SU-DHL-6 (cell line): Measurements from ENCODE around the gene CNTN1.

ENCODE experiments used
- H2AFZ ChIP-seq: fragments of 200-600 bp; sonication (generic); 2 replicates; pipeline ENCODE4 v1.6.1; 2014; ENCODE audit warnings: low read depth, mild to moderate bottlenecking, moderate library complexity, mixed read lengths, antibody characterized with exemption, low read length; ENCODE audit not compliant: severe bottlenecking
- H3F3A ChIP-seq: fragments of 200-600 bp; shearing (Covaris generic); 2 replicates; pipeline ENCODE4 v1.6.0; 2016; ENCODE audit warnings: antibody characterized with exemption, mild to moderate bottlenecking; ENCODE audit not compliant: insufficient read depth
- H3K27ac ChIP-seq: fragments of 200-600 bp; sonication (generic); 2 replicates; pipeline ENCODE4 v1.5.1; 2016; ENCODE audit warnings: low read depth, mild to moderate bottlenecking, low read length, moderate library complexity, mixed read lengths
- H3K27me3 ChIP-seq: fragments of 200-600 bp; sonication (generic), shearing (Covaris generic); 2 replicates; pipeline ENCODE4 v1.6.0; 2014; ENCODE audit warnings: mild to moderate bottlenecking, low read length
- H3K36me3 ChIP-seq: fragments of 200-600 bp; sonication (generic); 2 replicates; pipeline ENCODE4 v1.6.1; 2014; ENCODE audit warnings: mild to moderate bottlenecking, low read length, mixed read lengths
- H3K4me2 ChIP-seq: fragments of 300-600, 200-600 bp; shearing (Covaris generic), sonication (generic); 2 replicates; pipeline ENCODE4 v1.6.0; 2014; ENCODE audit warnings: low read length, low read depth, mild to moderate bottlenecking; ENCODE audit not compliant: poor library complexity, severe bottlenecking
- H3K4me3 ChIP-seq: fragments of 200-600 bp; sonication (generic); 2 replicates; pipeline ENCODE4 v1.5.1; 2014; ENCODE audit warnings: antibody characterized with exemption, low read length, mild to moderate bottlenecking, mixed read lengths; ENCODE audit not compliant: insufficient read depth, poor library complexity, severe bottlenecking
- H3K79me2 ChIP-seq: fragments of 200-600 bp; sonication (generic); 2 replicates; pipeline ENCODE4 v1.6.1; 2014; ENCODE audit warnings: mild to moderate bottlenecking, low read length, moderate library complexity; ENCODE audit not compliant: insufficient read depth
- H3K9ac ChIP-seq: fragments of 200-600 bp; sonication (generic); 2 replicates; pipeline ENCODE4 v1.7.0; 2014; ENCODE audit warnings: mild to moderate bottlenecking, low read length
- H3K9me2 ChIP-seq: fragments of 200-600 bp; sonication (generic); replicated peaks from 2 replicates; pipeline ENCODE4 v1.6.1; 2014; ENCODE audit warnings: low read length; ENCODE audit not compliant: insufficient read depth
- H3K9me3 ChIP-seq: fragments of 200-600 bp; sonication (generic); 2 replicates; pipeline ENCODE4 v1.6.1; 2014; ENCODE audit warnings: low read length, mixed read lengths; ENCODE audit not compliant: insufficient read depth
- H4K20me1 ChIP-seq: fragments of 200-600 bp; sonication (generic); 2 replicates; pipeline ENCODE4 v1.6.1; 2014; ENCODE audit warnings: low read depth, mild to moderate bottlenecking, antibody characterized with exemption, low read length, moderate library complexity, mixed read lengths
- EZH2phosphoT487 ChIP-seq: fragments of 200-600 bp; sonication (generic), shearing (Covaris generic); conservative IDR thresholded peaks from 2 replicates; pipeline ENCODE4 v1.6.1; 2018; ENCODE audit warnings: mild to moderate bottlenecking, antibody characterized with exemption, low read length, moderate library complexity, mixed read lengths
- TF ChIP-seq, protein P1 (sequence below): fragments of 200-600 bp; sonication (generic); IDR thresholded peaks from one replicate; pipeline ENCODE4 v1.5.1; 2017; ENCODE audit warnings: antibody characterized with exemption, mild to moderate bottlenecking, low read length, moderate library complexity; ENCODE audit not compliant: insufficient read depth, poor library complexity, severe bottlenecking

The CNTN1 gene

GRCh38 chr12:41049033-41049432 lies 356.8 kb downstream of the CNTN1 start:
- Histone ChIP-seq H2AFZ (no peak overlapping the region), H3K9ac (no peak overlapping the region), H3K79me2 (no peaks in the 10 kb centered on the region), H4K20me1 (no peaks in the 10 kb centered on the region), H3F3A (no peaks in the 10 kb centered on the region), H3K27ac (no peak overlapping the region), H3K36me3 (no peaks in the 10 kb centered on the region), H3K9me2 (no peaks in the 10 kb centered on the region), H3K4me2 (no peak overlapping the region), H3K9me3 (no peaks in the 10 kb centered on the region), H3K27me3 (no peaks in the 10 kb centered on the region), H3K4me3 (no peak overlapping the region)
- no peak for TF ChIP-seq EZH2phosphoT487
- TF ChIP-seq, protein P1, sequence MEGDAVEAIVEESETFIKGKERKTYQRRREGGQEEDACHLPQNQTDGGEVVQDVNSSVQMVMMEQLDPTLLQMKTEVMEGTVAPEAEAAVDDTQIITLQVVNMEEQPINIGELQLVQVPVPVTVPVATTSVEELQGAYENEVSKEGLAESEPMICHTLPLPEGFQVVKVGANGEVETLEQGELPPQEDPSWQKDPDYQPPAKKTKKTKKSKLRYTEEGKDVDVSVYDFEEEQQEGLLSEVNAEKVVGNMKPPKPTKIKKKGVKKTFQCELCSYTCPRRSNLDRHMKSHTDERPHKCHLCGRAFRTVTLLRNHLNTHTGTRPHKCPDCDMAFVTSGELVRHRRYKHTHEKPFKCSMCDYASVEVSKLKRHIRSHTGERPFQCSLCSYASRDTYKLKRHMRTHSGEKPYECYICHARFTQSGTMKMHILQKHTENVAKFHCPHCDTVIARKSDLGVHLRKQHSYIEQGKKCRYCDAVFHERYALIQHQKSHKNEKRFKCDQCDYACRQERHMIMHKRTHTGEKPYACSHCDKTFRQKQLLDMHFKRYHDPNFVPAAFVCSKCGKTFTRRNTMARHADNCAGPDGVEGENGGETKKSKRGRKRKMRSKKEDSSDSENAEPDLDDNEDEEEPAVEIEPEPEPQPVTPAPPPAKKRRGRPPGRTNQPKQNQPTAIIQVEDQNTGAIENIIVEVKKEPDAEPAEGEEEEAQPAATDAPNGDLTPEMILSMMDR: no peak

- H3K9me3 ChIP-seq: no peaks in the 10 kb centered on the region
- H3K9ac ChIP-seq: no peak overlapping the region
- H4K20me1 ChIP-seq: no peaks in the 10 kb centered on the region
- H3K4me2 ChIP-seq: no peak overlapping the region
- H3F3A ChIP-seq: no peaks in the 10 kb centered on the region
- H3K4me3 ChIP-seq: no peak overlapping the region
- H3K36me3 ChIP-seq: no peaks in the 10 kb centered on the region
- 0 out of 2 replicates have a peak, but pooled peaks cover 3% of the 10 kb centered on the region for H3K9me2 ChIP-seq
- H3K27me3 ChIP-seq: no peaks in the 10 kb centered on the region
- H2AFZ ChIP-seq: no peak overlapping the region
- no peaks in the 10 kb centered on the region for H3K79me2 ChIP-seq
- TF ChIP-seq EZH2phosphoT487: no peak
- TF ChIP-seq, protein P1: no peak
- H3K27ac ChIP-seq: no peak overlapping the region
Observed at GRCh38 chr12:41051954-41052353, 359.7 kb downstream of the CNTN1 start.

- Histone ChIP-seq H3F3A (no peaks in the 10 kb centered on the region), H3K4me3 (no peak overlapping the region), H3K79me2 (no peaks in the 10 kb centered on the region), H3K27ac (no peak overlapping the region), H2AFZ (no peak overlapping the region), H3K4me2 (no peak overlapping the region), H3K9me2 (0 out of 2 replicates have a peak, but pooled peaks cover 3% of the 10 kb centered on the region), H3K9me3 (no peaks in the 10 kb centered on the region), H3K36me3 (no peaks in the 10 kb centered on the region), H3K27me3 (no peaks in the 10 kb centered on the region), H3K9ac (no peak overlapping the region), H4K20me1 (no peaks in the 10 kb centered on the region)
- no peak for TF ChIP-seq EZH2phosphoT487
- TF ChIP-seq, protein P1: no peak
Observed at GRCh38 chr12:41052441-41052840, 360.2 kb downstream of the CNTN1 start.

- H3K4me2 ChIP-seq: no peak overlapping the region
- H3K9me3 ChIP-seq: no peaks in the 10 kb centered on the region
- TF ChIP-seq, protein P1: no peak
- TF ChIP-seq EZH2phosphoT487: no peak
- H3K27ac ChIP-seq: no peak overlapping the region
- H3F3A ChIP-seq: no peaks in the 10 kb centered on the region
- H3K79me2 ChIP-seq: no peaks in the 10 kb centered on the region
- H3K9me2 ChIP-seq: 0 out of 2 replicates have a peak, but pooled peaks cover 3% of the 10 kb centered on the region
- no peak overlapping the region for H3K4me3 ChIP-seq
- no peaks in the 10 kb centered on the region for H3K27me3 ChIP-seq
- H3K9ac ChIP-seq: no peak overlapping the region
- H3K36me3 ChIP-seq: no peaks in the 10 kb centered on the region
- no peak overlapping the region for H2AFZ ChIP-seq
- H4K20me1 ChIP-seq: no peaks in the 10 kb centered on the region
Observed at GRCh38 chr12:41053046-41053445, 360.8 kb downstream of the CNTN1 start.
